ENCODE measurements around the gene MLLT3. TPM values are rescaled to one million over a fixed set of nuclear protein-coding genes. Genes with fewer than 3 reads are reported as not detected.

Gene MLLT3
- total and polyA plus RNA-seq, 2 of the 8 experiments (the other 6 are each of a cell fraction or from before 2014, with no cell fraction given): 5.9 to 9.6 TPM

DNA sequence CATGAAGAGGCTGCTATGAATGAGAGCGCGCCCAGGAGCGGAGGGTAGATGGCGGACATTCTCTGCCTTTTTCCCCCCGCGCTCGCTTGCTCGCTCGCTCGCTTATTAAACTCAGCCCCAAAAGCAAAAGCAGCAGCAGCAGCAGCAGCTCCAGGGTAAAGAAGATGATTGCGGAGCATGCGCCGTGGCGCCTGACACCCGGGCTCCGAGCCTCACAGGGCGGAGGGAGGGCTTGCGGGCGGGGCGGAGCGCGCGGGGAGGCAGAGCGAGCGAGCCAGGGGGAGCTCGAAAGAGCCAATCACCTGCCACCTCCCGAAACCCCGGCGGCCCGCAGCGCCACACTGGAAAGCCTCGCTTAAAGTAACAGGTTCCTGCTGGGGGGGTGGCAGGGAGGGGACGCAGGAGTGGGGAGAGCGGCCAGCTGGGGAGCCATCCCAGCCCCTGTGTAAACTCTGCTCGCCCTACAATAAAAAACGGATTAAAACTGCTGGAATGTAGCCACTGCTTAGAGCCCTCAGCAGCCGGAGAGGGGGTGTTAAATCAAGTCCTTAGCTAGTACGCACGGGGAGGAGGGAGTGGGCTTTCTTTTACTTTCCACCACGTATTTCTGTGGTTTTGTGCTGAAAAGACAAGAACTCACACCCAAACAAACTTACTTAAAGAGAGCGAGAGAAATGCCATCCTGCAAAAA is at the start of gene MLLT3 (continued):
- TF ChIP-seq TEAD4 (IDR thresholded peaks at IDR 0.05; ENCODE audit: low read depth, low read length) (peak; percentile 74), KDM4A (IDR thresholded peaks at IDR 0.05; ENCODE audit: low read depth, low read length, severe bottlenecking) (peak; percentile 9), PHF8 (conservative IDR thresholded peaks at IDR 0.05; ENCODE audit: low read depth, low read length) (peak; percentile 49; the same call in 1 of the 2 replicates), TAF1 (IDR thresholded peaks at IDR 0.05; ENCODE audit: low read depth, low read length) (0 out of 2 replicates have a peak, but pooled peaks have one; percentile 44), HDAC2 (IDR thresholded peaks at IDR 0.05; ENCODE audit: borderline replicate concordance in 1 of 2, low read depth in 2 of 2, low read length in 2 of 2) (no peak), TCF12 (IDR thresholded peaks at IDR 0.05; ENCODE audit: low read depth, low read length) (peak; percentile 25; the same call in 1 of the 2 replicates), RBBP5 (IDR thresholded peaks at IDR 0.05; ENCODE audit: borderline replicate concordance, low read depth, low read length) (peak; percentile 73; the same call in 1 of the 2 replicates)

Data from H1 (cell line).